Left kidney (tissue), 2 donors: ENCODE measurements around the gene CASP6. TPM values are rescaled to one million over a fixed set of nuclear protein-coding genes. Genes with fewer than 3 reads are reported as not detected.
A peak's percentile ranks its signal among the peaks of the same experiment; 100 is the strongest.

Experiments
- DNase-seq: peaks from one replicate; pipeline ENCODE4 v3.0.0-alpha.2; 2013
- polyA plus RNA-seq: library from polyadenylated mRNA; unstranded; fragments of 120-200 nt; gene quantifications from one replicate; pipeline ENCODE4 v1.2.1, GENCODE V29; 2013; ENCODE audit not compliant: insufficient read length

CASP6 gene
- polyA plus RNA-seq, 1 donor: 40.9 TPM

- no peak for DNase-seq
Measured at GRCh38 chr4:109673303-109673702, 29.9 kb downstream of the CASP6 start.

GRCh38 chr4:109672169-109672930 lies 30.9 kb downstream of the CASP6 start:
- DNase-seq: no peak

GRCh38 chr4:109671350-109671749 lies 31.9 kb downstream of the CASP6 start:
- DNase-seq: no peak

- no peak for DNase-seq
Measured at GRCh38 chr4:109665783-109666485, 37.3 kb downstream of the CASP6 start.

- no peak for DNase-seq
Measured at GRCh38 chr4:109662771-109663170, 40.5 kb downstream of the CASP6 start.

- DNase-seq: no peak
Measured at GRCh38 chr4:109662116-109662515, 41.1 kb downstream of the CASP6 start.

GRCh38 chr4:109658871-109659410 lies 44.3 kb downstream of the CASP6 start:
- DNase-seq: peak; percentile 3

GRCh38 chr4:109657854-109658418 lies 45.3 kb downstream of the CASP6 start:
- no peak for DNase-seq

GRCh38 chr4:109655396-109655795 lies 47.8 kb downstream of the CASP6 start:
- no peak for DNase-seq

- DNase-seq: no peak
Measured at GRCh38 chr4:109649872-109650271, 53.4 kb downstream of the CASP6 start.

- DNase-seq: no peak
Measured at GRCh38 chr4:109648997-109649575, 54.2 kb downstream of the CASP6 start.

GRCh38 chr4:109648266-109648996 lies 54.8 kb downstream of the CASP6 start:
- no peak for DNase-seq

- no peak for DNase-seq
Measured at GRCh38 chr4:109645874-109646710, 57.2 kb downstream of the CASP6 start.

- DNase-seq: no peak
Measured at GRCh38 chr4:109640644-109641043, 62.6 kb downstream of the CASP6 start.

Other genes starting within 250 kb of the CASP6 start
- 10.7 TPM for gene MCUB, start 143.2 kb downstream of the CASP6 start, polyA plus RNA-seq
- gene PLA2G12A, start 26.6 kb upstream of the CASP6 start, polyA plus RNA-seq: 33.0 TPM
- gene CFI, start 98.6 kb upstream of the CASP6 start, polyA plus RNA-seq: 105 TPM
- 40.1 TPM for gene GAR1, start 112.3 kb upstream of the CASP6 start, polyA plus RNA-seq
- 1.4 TPM for gene RRH, start 124.5 kb upstream of the CASP6 start, polyA plus RNA-seq
- 1.4 TPM for gene LRIT3, start 144.7 kb upstream of the CASP6 start, polyA plus RNA-seq
- 3.6 TPM for gene EGF, start 209.4 kb upstream of the CASP6 start, polyA plus RNA-seq